K562 (cell line): ENCODE measurements around the gene AGGF1. TPM values are rescaled to one million over a fixed set of nuclear protein-coding genes. Genes with fewer than 3 reads are reported as not detected.

Experiments
- ATAC-seq: fragments of 200-7000 bp; cut with Tn5 transposase; 3 replicates; pipeline ENCODE4 v1.9.1; 2020; ENCODE audit warnings: moderate library complexity
- BruUV-seq: library from RNA; stranded (reverse); fragments of 400-500 nt; replicated peaks from 2 replicates; lab custom pipeline; 2021; lab: Mats Ljungman, UMichigan
- CTCF ChIA-PET: fragments of 300-600 bp; formaldehyde crosslinking; extraction: SDS; loops from one replicate; lab custom pipeline; 2021; ENCODE audit warnings: low intra/inter-chr PET ratio; lab: Yijun Ruan, JAX
- POLR2A ChIA-PET: fragments of 300-600, 350-650 bp; sonication (Branson Sonifier 250); formaldehyde crosslinking; extraction: SDS; loops from one replicate; lab custom pipeline; 2021; ENCODE audit warnings: antibody characterized with exemption, inconsistent platforms; lab: Yijun Ruan, JAX
- DNase-seq, 4 experiments: peaks; one replicate each; pipeline versions ENCODE4 v3.0.0 to v3.0.0-alpha.2; 2011 to 2018; ENCODE audit warnings: low spot score in 3 of 4, mixed read lengths in 3 of 4; ENCODE audit errors: extremely low read depth in 1 of 4
- FAIRE-seq: peaks from 2 replicates; lab custom pipeline; 2011; peaks lifted over from hg19 to GRCh38; lab: Jason Lieb, UNC
- H2AFZ ChIP-seq: 2 replicates; pipeline ENCODE4 v1.6.0; 2011; ENCODE audit warnings: low read depth, low read length, control low read depth, inconsistent platforms
- H3K27ac ChIP-seq: fragments of 200-600 bp; 3 replicates; pipeline ENCODE4 v1.8.0; 2011; ENCODE audit warnings: low read depth, mild to moderate bottlenecking, control low read depth, inconsistent platforms, low read length, moderate library complexity, mixed read lengths; ENCODE audit errors: extremely low read depth
- H3K27me3 ChIP-seq, 2 experiments: fragments of 300-600 bp in 1 of 2; 2 replicates in 1 of 2; 3 replicates in 1 of 2; pipeline versions ENCODE4 v1.6.0 to v1.8.0; 2011; ENCODE audit warnings: inconsistent platforms in 2 of 2, low read length in 2 of 2, mild to moderate bottlenecking in 1 of 2, mixed read lengths in 1 of 2, moderate library complexity in 1 of 2; ENCODE audit not compliant: control insufficient read depth in 2 of 2, insufficient read depth in 2 of 2
- H3K36me3 ChIP-seq: fragments of 300-600 bp; 3 replicates; pipeline ENCODE4 v1.8.0; 2011; ENCODE audit warnings: mild to moderate bottlenecking, low read length, inconsistent platforms; ENCODE audit not compliant: control insufficient read depth, insufficient read depth
- H3K4me1 ChIP-seq, 2 experiments: fragments of 200-600 bp in 1 of 2; replicated peaks in 1 of 2; 2 replicates in 1 of 2; 3 replicates in 1 of 2; pipeline versions ENCODE4 v1.5.1 to v1.8.0; 2011; ENCODE audit warnings: inconsistent platforms in 2 of 2, low read length in 2 of 2, mild to moderate bottlenecking in 1 of 2, mixed read lengths in 1 of 2, moderate library complexity in 1 of 2; ENCODE audit not compliant: control insufficient read depth in 2 of 2, insufficient read depth in 2 of 2
- H3K4me2 ChIP-seq: 2 replicates; pipeline ENCODE4 v1.6.1; 2011; ENCODE audit warnings: low read length, control low read depth, inconsistent platforms, mixed read lengths; ENCODE audit not compliant: insufficient read depth
- H3K4me3 ChIP-seq: fragments of 200-600 bp; sonication (generic), shearing (Covaris generic); 2 replicates; pipeline ENCODE4 v1.5.1; 2016; ENCODE audit warnings: control low read depth, inconsistent platforms
- H3K79me2 ChIP-seq: fragments of 200-600 bp; 3 replicates; pipeline ENCODE4 v1.8.0; 2011; ENCODE audit warnings: low read length, inconsistent platforms; ENCODE audit not compliant: control insufficient read depth, insufficient read depth
- H3K9ac ChIP-seq, 2 experiments: 2 replicates each; pipeline versions ENCODE4 v1.6.0 to v1.6.1; 2011; ENCODE audit warnings: low read depth in 2 of 2, low read length in 2 of 2, control low read depth in 1 of 2, inconsistent platforms in 1 of 2, mild to moderate bottlenecking in 1 of 2, mixed read lengths in 1 of 2; ENCODE audit not compliant: insufficient read depth in 1 of 2
- H3K9me1 ChIP-seq: one replicate; pipeline ENCODE4 v1.6.0; 2011; ENCODE audit warnings: inconsistent platforms, mild to moderate bottlenecking, low read length, moderate library complexity; ENCODE audit not compliant: control insufficient read depth, insufficient read depth
- H3K9me3 ChIP-seq: replicated peaks from 2 replicates; pipeline ENCODE4 v1.5.1; 2011; ENCODE audit warnings: low read depth, low read length, inconsistent platforms; ENCODE audit not compliant: control insufficient read depth, insufficient read depth
- H4K20me1 ChIP-seq: replicated peaks from 2 replicates; pipeline ENCODE4 v1.6.1; 2011; ENCODE audit warnings: low read length, inconsistent platforms, mixed read lengths; ENCODE audit not compliant: control insufficient read depth, insufficient read depth
- BACH1 ChIP-seq: fragments of 200-800 bp; sonication (Bioruptor generic); IDR thresholded peaks from 2 replicates; pipeline ENCODE4 v1.6.1; 2016; ENCODE audit warnings: missing genetic modification characterization, missing compliant biosample characterization
- CBX5 ChIP-seq: IDR thresholded peaks from 2 replicates; pipeline ENCODE4 v1.6.1; 2014; ENCODE audit warnings: low read depth, borderline replicate concordance
- CC2D1A ChIP-seq: fragments of 450-650 bp; IDR thresholded peaks from 2 replicates; pipeline ENCODE4 v1.6.1; 2017; ENCODE audit warnings: mild to moderate bottlenecking
- CTCF ChIP-seq, 3 experiments: IDR thresholded peaks in 2 of 3; conservative IDR thresholded peaks in 1 of 3; 2 replicates each; pipeline ENCODE4 v1.5.1; 2011 to 2012; ENCODE audit warnings: low read length in 3 of 3, mild to moderate bottlenecking in 3 of 3, control low read depth in 2 of 3, improper control_type of control experiment in 1 of 3, inconsistent platforms in 1 of 3, low read depth in 1 of 3, mixed read lengths in 1 of 3, moderate library complexity in 1 of 3; ENCODE audit not compliant: insufficient read depth in 2 of 3
- FOXA3 ChIP-seq, 2 experiments: fragments of 450-650 bp in 1 of 2; sonication (generic) in 1 of 2; formaldehyde crosslinking; IDR thresholded peaks in 1 of 2; conservative IDR thresholded peaks in 1 of 2; 2 replicates each; pipeline versions ENCODE4 v1.4.0 to v1.8.0; 2020 to 2022; ENCODE audit warnings: mild to moderate bottlenecking in 2 of 2, missing genetic modification reagents in 1 of 2
- HDAC6 ChIP-seq: IDR thresholded peaks from 2 replicates; pipeline ENCODE4 v1.6.1; 2012; ENCODE audit warnings: low read depth, mild to moderate bottlenecking, control low read depth, inconsistent platforms, low read length, moderate library complexity
- KDM4B ChIP-seq, 2 experiments: fragments of 450-650 bp in 1 of 2; sonication (generic) in 1 of 2; IDR thresholded peaks; 2 replicates each; pipeline ENCODE4 v1.6.1; 2016 to 2017; ENCODE audit warnings: borderline replicate concordance in 2 of 2, antibody characterized with exemption in 1 of 2, low read depth in 1 of 2, mild to moderate bottlenecking in 1 of 2
- KDM5B ChIP-seq: fragments of 200-600 bp; sonication (generic); IDR thresholded peaks from 2 replicates; pipeline ENCODE4 v1.6.1; 2012; ENCODE audit warnings: low read depth, mild to moderate bottlenecking, moderate library complexity, low read length, control low read depth, inconsistent platforms; ENCODE audit not compliant: insufficient replicate concordance
- KHSRP ChIP-seq: fragments of 450-650 bp; IDR thresholded peaks from 2 replicates; pipeline ENCODE4 v1.6.1; 2017
- MEF2D ChIP-seq: conservative IDR thresholded peaks from 2 replicates; pipeline ENCODE4 v1.6.1; 2016; ENCODE audit warnings: low read depth, missing genetic modification characterization, missing compliant biosample characterization
- POLR2AphosphoS5 ChIP-seq: IDR thresholded peaks from 2 replicates; pipeline ENCODE4 v1.6.1; 2011; ENCODE audit warnings: mild to moderate bottlenecking, low read depth, low read length, moderate library complexity; ENCODE audit not compliant: control insufficient read depth, insufficient read depth
- PRMT5 ChIP-seq: sonication (generic); formaldehyde crosslinking; IDR thresholded peaks from 2 replicates; pipeline ENCODE4 v1.5.0; 2020; ENCODE audit warnings: missing genetic modification reagents
- SMARCE1 ChIP-seq: fragments of 450-650 bp; IDR thresholded peaks from 2 replicates; pipeline ENCODE4 v1.7.1; 2016; ENCODE audit warnings: mild to moderate bottlenecking
- SMC3 ChIP-seq: conservative IDR thresholded peaks from 2 replicates; pipeline ENCODE4 v1.6.1; 2011; ENCODE audit warnings: low read depth, low read length, improper control_type of control experiment; ENCODE audit not compliant: insufficient read depth
- ZNF23 ChIP-seq: fragments of 250-450 bp; sonication (Bioruptor Pico); IDR thresholded peaks from 2 replicates; pipeline ENCODE4 v1.4.0; 2020; ENCODE audit warnings: mild to moderate bottlenecking
- ZNF717 ChIP-seq: fragments of 250-450 bp; sonication (Bioruptor Pico); IDR thresholded peaks from 2 replicates; pipeline ENCODE4 v1.5.0; 2021
- WGBS: fragments of 100-300 bp; shearing (Covaris generic); methylation state at CpG from one replicate; pipeline ENCODE4 v1.1.6; 2016; ENCODE audit warnings: low coverage, mixed read lengths; ENCODE audit not compliant: insufficient coverage; ENCODE audit errors: missing lambda C conversion rate; 5-methylcytosine and 5-hydroxymethylcytosine counted together
- in situ Hi-C: fragments of 300-500 bp; cut with MboI; formaldehyde crosslinking; loops from 4 replicates; pipeline ENCODE4 v1.15.0; 2018; ENCODE audit warnings: inconsistent platforms, mixed read lengths
- intact Hi-C: fragments of 100-400 bp; cut with micrococcal nuclease; formaldehyde crosslinking; loops from 2 replicates; pipeline ENCODE4 v1.14.2; 2022
- polyA plus RNA-seq, 8 experiments: library from polyadenylated mRNA; depleted of rRNA in 4 of 8; stranded (reverse) in 5 of 8; unstranded in 3 of 8; fragments of >200 nt; fragmentation: Nextera tagmentation in 2 of 8; fragmentation: Illumina TruSeq in 1 of 8; extraction: Ambion mirVana in 2 of 8; extraction: Trizol in 1 of 8; gene quantifications; 2 replicates each; pipeline versions ENCODE4 v1.2.1 to v1.2.3, GENCODE V29; 2011 to 2014; ENCODE audit warnings: inconsistent platforms in 1 of 8, missing spikeins in 1 of 8
- total RNA-seq, 7 experiments: library from RNA; depleted of rRNA in 6 of 7; stranded (reverse); fragments of >200 nt in 6 of 7; fragmentation: Illumina TruSeq in 2 of 7; extraction: Trizol in 2 of 7; gene quantifications; 2 replicates each; pipeline versions ENCODE4 v1.2.1 to v1.2.3, GENCODE V29; 2011 to 2021; ENCODE audit warnings: low replicate concordance in 1 of 7
- TF ChIP-seq, protein P1 (sequence below): fragments of 450-650 bp; formaldehyde crosslinking; conservative IDR thresholded peaks from 2 replicates; pipeline ENCODE4 v1.4.0; 2022; ENCODE audit warnings: mild to moderate bottlenecking, missing genetic modification characterization
- TF ChIP-seq, protein P2 (sequence below): sonication (generic); formaldehyde crosslinking; IDR thresholded peaks from 2 replicates; pipeline ENCODE4 v1.8.1; 2022; ENCODE audit warnings: missing genetic modification reagents

AGGF1 gene
- total and polyA plus RNA-seq, 9 of the 15 experiments (the other 6 are each of a cell fraction or from before 2014, with no cell fraction given) = 5.2 to 20.4 (median 13.4) TPM

DNA sequence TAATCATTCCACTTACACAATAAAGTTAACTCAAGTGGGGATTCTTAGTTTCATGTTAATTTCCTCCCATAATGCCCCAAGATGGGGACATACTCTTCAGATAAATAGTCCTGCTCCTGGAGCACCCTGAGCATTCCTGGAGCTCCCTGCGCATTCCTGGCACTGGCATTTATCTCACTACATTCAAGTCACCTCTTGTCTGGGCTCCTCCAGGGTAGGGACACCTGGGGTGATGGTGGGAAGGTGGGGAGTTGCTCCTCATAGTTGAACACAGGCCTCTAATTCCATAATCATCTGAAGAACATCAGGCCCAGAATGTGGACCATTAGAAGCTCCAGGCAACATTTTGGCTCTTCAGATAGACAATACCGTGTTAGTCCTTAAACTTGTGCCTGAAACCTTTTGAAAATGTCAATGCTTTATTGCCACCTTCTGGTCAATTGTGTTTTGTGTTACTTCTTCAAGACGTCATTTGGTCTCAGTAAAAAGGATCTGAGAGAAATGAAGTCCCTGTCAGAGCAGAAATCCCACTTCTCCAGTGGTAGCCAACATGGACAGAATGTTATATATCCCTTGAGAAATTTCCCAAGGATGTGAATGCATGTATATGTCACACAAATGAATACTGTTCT, 14.2 kb upstream of the AGGF1 start:
- H3K36me3 ChIP-seq = no peaks in the 10 kb centered on the region
- H3K9me1 ChIP-seq = no peaks in the 10 kb centered on the region
- no TSS peak for BruUV-seq
- ChIA-PET CTCF (interaction anchor here (2.5 to 3.1 kb wide), 2 partner anchors 148 to 414 kb away, joined by 9 to 29 read pairs; no protein-coding TSS in a partner anchor), POLR2A (interaction anchor here (1.4 kb wide), 1 partner anchor 10 kb away, joined by 6 read pairs; no protein-coding TSS in a partner anchor)
- H3K4me2 ChIP-seq = no peak overlapping the region
- H2AFZ ChIP-seq = no peak overlapping the region
- no peak overlapping the region for H3K9ac ChIP-seq
- intact Hi-C loops = loop anchor here (1.0 to 2.0 kb wide), 3 partner anchors 61 to 415 kb away; no protein-coding TSS in a partner anchor
- in situ Hi-C loops = loop anchor here (5.0 to 10.0 kb wide), 2 partner anchors 149 to 411 kb away; no protein-coding TSS in a partner anchor
- ATAC-seq = peak; percentile 75
- H3K9me3 ChIP-seq = no peaks in the 10 kb centered on the region
- peak in 2 of 4 experiments; percentile 21 to 66 for DNase-seq
- H3K4me1 ChIP-seq = no peaks in the 10 kb centered on the region
- H3K79me2 ChIP-seq = no peaks in the 10 kb centered on the region
- H4K20me1 ChIP-seq = no peaks in the 10 kb centered on the region
- H3K27me3 ChIP-seq = peaks cover 0 to 4% of the 10 kb centered on the region in 2 experiments; a peak in 1 of 5 replicates
- WGBS = 17% methylated on average over 3 of the region's 3 CpGs
- no peak overlapping the region for H3K27ac ChIP-seq
- H3K4me3 ChIP-seq = no peak overlapping the region
- peak; percentile 86 for FAIRE-seq
- TF ChIP-seq, protein P1, sequence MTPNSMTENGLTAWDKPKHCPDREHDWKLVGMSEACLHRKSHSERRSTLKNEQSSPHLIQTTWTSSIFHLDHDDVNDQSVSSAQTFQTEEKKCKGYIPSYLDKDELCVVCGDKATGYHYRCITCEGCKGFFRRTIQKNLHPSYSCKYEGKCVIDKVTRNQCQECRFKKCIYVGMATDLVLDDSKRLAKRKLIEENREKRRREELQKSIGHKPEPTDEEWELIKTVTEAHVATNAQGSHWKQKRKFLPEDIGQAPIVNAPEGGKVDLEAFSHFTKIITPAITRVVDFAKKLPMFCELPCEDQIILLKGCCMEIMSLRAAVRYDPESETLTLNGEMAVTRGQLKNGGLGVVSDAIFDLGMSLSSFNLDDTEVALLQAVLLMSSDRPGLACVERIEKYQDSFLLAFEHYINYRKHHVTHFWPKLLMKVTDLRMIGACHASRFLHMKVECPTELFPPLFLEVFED (CRISPR knock-in tag) = no peak
- no peak for TF ChIP-seq CBX5
- peak; percentile 33 to 64 (median 47); a peak in 4 of 6 replicates for TF ChIP-seq CTCF (IDR thresholded peaks at IDR 0.05 in 2 of 3, conservative IDR thresholded peaks at IDR 0.05 in 1 of 3; ENCODE audit: insufficient read depth in 2 of 3, low read depth in 1 of 3, low read length in 3 of 3)
- TF ChIP-seq FOXA3 (CRISPR knock-in tag; conservative IDR thresholded peaks at IDR 0.05 in 1 of 2, IDR thresholded peaks at IDR 0.05 in 1 of 2) = no peak
- no peak for TF ChIP-seq POLR2AphosphoS5
- no peak for TF ChIP-seq ZNF717 (CRISPR knock-in tag)
- TF ChIP-seq MEF2D (tag) = no peak
- TF ChIP-seq KDM5B = no peak
- 0 out of 2 replicates have a peak, but pooled peaks have one; percentile 32 for TF ChIP-seq CC2D1A
- no peak for TF ChIP-seq PRMT5 (CRISPR knock-in tag)
- no peak for TF ChIP-seq KHSRP
- TF ChIP-seq, protein P2, sequence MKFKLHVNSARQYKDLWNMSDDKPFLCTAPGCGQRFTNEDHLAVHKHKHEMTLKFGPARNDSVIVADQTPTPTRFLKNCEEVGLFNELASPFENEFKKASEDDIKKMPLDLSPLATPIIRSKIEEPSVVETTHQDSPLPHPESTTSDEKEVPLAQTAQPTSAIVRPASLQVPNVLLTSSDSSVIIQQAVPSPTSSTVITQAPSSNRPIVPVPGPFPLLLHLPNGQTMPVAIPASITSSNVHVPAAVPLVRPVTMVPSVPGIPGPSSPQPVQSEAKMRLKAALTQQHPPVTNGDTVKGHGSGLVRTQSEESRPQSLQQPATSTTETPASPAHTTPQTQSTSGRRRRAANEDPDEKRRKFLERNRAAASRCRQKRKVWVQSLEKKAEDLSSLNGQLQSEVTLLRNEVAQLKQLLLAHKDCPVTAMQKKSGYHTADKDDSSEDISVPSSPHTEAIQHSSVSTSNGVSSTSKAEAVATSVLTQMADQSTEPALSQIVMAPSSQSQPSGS (CRISPR knock-in tag) = no peak
- TF ChIP-seq SMC3 = peak; percentile 45; the same call in 1 of the 2 replicates
- TF ChIP-seq BACH1 (tag) = no peak
- no peak for TF ChIP-seq HDAC6
- no peak for TF ChIP-seq ZNF23 (CRISPR knock-in tag)
- TF ChIP-seq KDM4B (IDR thresholded peaks at IDR 0.05; ENCODE audit: borderline replicate concordance in 2 of 2, low read depth in 1 of 2) = no peak
- no peak for TF ChIP-seq SMARCE1
